SH-SY5Y (cell line): ENCODE results near the gene AHI1.

Experiments
- GATA2 ChIP-seq: IDR thresholded peaks from 2 replicates; pipeline ENCODE4 v1.6.1; 2011; ENCODE audit warnings: mild to moderate bottlenecking, low read depth, low read length
- GATA3 ChIP-seq: IDR thresholded peaks from 2 replicates; pipeline ENCODE4 v1.6.1; 2011; ENCODE audit warnings: low read depth, mild to moderate bottlenecking, low read length, moderate library complexity

DNA sequence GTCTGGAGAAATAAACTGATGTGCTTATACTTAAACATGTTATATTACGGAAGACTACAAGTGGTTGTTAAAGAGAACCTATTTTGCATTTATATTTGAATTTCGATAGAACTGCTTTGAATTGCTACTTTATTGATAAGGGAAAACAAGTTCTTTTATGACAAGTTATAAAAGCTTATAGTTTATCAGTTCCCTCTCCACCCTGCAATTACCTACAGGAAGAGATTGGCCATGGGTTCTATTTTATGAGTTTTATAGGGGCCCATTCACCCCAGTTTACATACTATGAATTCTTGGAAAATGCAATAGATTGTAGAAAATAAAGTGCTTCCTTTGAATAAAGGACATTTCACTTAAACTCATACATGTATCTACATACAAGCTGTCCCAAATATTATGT, 144.4 kb downstream of the AHI1 start:
- TF ChIP-seq GATA2 (no peak), GATA3 (no peak)
